HG02884 (cell line): ENCODE data around the gene ME3.

Experiments
- ATAC-seq: cut with Tn5 transposase; IDR thresholded peaks from one replicate; pipeline ENCODE4 v1.9.1; 2021; ENCODE audit warnings: mild to moderate bottlenecking, moderate library complexity; ENCODE audit not compliant: unreplicated experiment

ME3 gene

DNA sequence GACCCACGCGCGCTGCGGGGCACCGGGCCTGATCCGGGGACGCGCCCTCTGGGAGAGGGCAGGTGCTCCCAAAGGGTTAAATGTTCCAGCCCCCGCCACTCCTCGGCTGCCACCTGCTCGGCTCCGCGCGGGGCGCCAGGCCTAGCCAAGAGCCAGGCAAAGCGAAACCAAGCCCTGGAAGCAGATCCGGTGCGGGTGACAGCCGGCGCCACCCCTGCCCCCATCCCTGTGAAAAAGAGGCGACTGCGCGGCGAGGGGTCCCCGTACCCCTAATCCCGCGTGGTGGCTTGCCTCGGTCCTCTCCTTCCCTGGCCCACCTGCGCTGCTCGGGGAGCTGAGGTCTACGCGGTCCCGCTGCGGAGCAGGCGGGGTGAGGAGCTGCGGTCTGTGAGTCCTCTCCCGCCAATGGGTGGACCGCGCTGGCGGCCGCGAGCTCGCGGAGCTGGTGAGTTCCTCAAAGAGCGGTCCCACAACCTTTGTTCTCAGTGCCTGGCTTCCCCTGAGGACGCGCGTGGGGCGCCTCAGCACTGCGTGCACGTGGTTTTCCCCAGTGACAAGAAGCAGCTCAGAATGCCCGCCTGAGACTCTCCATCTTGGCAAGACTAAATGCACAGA is at the start of gene ME3:
Gene ME3 (minus strand): TSS at position 610 of the 615 bp plus-strand sequence.
- no peak for ATAC-seq

DNA sequence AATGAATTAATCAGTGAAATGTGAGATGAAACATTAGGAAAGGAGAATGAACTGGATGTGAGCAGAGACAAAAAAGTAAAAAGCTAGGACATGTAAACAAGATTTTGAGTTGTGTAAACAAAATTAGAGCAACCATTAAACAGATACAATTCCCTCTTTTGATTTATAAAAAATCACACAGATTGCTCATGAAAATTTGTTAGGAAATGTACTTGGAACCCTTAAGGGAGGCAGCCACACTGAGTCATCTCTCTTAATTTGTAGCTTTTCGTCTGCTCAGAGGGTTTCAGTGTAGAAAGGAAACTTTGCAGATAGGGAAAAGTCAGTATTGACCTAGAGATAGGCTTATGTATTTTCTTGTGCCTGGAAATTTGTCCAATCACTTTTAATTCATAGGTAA is 49.6 kb upstream of the ME3 start:
- no peak for ATAC-seq

- no peak for ATAC-seq
Measured at GRCh38 chr11:86720546-86720945, 48.1 kb upstream of the ME3 start.

DNA sequence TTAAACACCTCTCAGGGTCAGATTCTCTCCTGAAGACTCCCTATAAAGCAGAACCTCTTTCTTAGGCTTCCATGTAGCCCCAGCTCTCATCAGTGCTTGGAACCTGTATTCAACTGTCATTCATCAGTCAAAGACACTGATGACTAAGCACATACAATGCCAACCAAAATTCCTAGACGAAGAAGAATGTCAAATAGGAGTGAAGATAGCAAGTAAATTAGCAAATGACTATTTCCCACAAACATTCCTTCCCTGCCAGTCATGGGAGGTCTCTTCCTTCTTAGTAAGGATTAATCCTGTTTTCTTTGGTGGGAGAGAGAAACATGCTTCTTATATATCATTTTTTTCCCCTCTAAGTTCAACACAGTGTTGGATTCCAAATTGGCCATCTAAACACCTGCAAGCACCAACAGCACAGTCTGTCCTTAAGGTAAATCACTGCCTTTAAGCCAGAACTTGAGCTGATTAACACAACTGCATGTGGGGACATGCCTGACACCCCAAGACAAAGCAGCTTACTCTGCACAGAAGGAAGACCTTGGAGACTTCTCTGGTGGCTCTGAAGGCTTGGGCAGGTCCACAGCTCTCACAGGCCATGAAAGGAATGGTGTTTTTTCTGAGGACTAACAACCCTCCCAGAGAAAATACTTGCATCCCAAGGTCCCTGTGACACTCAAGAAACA is 47.5 kb upstream of the ME3 start:
- no peak for ATAC-seq

DNA sequence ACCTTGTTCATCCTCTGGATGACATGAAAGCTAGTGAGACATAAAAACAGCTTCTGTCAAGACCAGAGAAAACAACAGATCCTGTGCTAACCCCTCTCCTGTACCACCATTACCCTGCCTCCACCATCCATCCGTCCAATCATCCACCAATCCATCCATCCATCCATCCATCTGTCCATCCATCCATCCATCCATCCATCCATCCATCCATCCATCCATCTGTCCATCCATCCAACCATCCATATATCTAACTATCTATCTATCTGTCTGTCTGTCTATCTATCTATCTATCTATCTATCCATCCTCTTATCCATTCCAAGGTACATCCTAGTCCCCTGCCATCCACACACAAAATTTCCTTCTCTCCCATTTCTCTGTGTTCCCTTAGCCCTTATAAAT is 46.6 kb upstream of the ME3 start:
- no peak for ATAC-seq

DNA sequence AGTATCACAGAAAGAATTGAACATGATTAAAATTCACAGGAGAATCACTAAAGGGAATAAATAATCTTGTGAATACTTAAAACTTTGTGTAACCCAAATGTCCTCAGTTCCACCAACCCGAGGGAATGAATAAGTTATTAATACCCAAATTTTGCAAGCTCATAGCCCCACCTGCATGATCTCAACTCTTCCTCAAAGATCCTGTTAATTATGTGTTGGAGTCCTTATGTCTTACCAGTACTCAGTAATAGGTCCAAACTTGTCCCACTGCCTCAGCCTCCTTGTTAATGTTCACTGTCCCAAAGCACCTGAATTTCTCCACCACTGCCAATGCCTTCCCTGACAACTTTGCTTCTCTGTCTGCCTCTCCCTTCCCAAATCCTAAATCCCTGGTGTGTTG is 46.1 kb upstream of the ME3 start:
- ATAC-seq: no peak

DNA sequence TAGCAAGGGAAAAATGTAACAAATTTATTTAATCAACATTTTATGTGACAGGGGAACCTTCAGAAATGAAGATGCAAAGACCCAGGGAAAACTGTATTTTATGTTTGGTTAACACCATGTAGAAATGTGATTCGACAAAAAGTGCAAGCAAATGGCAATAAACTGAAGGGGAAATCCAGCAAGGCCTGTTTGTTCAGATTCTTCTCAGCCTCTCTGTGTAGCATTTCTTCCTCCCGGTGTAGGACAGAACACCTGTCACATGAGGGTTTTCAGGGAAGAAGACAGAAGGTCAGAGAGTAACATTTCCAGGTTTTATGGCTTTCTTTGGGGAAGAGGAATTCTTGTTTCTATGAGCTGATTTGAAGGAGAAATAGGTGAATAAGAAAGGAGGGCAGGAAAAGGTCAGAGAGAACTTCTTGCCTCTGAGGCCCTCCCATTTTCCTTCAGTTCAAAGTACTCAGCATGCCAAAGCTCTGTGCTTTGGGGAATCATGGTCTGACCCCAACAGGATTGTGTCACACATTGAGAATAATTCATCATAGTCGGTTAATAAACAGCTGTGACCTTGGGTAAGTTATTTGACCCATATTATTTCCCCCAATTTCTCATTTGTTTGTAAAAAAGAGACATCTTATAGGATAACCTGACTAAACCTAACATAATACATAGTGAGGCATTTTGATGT is 45.5 kb upstream of the ME3 start:
- ATAC-seq: no peak

- ATAC-seq: no peak
Measured at GRCh38 chr11:86715611-86716010, 43.2 kb upstream of the ME3 start.

DNA sequence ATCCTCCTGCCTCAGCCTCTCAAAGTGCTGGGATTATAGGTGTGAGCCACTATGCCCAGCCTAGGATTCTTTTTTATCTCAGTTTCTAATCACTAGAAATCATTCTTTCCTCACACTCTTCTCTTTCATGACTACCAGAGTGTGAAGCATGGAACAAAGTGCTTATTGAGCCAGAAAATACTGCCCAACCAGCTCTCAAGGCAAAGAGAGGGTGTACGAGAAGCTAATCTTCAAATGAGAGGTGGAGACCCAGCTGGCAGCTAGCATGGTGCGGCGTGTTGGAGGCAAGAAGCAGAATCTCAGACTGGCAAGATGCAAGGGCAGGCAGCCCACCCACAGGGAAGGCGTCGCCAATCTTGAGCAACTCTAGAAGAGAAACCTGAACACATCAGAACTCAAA is 41.1 kb upstream of the ME3 start:
- no peak for ATAC-seq

DNA sequence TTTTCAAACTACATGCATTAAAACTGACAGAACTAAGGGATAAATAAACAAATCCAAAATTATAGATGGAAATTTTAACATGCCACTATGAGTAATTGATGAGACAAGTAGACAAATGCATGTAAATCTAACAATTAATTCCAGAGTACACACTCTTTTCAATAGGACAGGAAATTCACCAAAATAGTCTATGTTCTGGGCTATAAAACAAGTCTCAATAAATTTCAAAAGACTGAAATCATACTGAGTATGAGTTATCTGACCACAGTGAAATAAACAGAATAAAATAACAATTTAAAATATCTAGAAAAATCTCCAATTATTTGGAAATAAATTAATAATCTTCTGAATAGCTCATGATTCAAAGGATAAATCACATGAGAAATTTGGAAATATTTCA is 38.5 kb upstream of the ME3 start:
- no peak for ATAC-seq

DNA sequence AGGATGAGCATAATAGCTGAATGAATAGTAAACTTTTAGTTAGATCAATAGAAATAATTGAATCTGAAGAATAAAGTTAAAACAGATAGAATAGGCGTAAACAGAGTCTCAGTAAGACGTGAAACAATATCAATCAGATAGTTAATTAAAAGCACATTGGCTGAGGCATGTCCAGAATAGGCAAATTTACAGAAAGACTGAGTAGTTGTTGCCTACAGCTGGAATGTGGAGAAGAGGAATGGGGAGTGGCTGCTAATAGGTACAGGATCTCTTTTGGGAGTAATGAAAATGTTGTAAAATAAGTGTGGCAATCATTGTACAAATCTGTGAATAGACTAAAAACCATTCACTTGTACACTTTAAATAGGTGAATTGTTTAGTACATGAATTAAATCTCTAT is 36.3 kb upstream of the ME3 start:
- ATAC-seq: no peak

DNA sequence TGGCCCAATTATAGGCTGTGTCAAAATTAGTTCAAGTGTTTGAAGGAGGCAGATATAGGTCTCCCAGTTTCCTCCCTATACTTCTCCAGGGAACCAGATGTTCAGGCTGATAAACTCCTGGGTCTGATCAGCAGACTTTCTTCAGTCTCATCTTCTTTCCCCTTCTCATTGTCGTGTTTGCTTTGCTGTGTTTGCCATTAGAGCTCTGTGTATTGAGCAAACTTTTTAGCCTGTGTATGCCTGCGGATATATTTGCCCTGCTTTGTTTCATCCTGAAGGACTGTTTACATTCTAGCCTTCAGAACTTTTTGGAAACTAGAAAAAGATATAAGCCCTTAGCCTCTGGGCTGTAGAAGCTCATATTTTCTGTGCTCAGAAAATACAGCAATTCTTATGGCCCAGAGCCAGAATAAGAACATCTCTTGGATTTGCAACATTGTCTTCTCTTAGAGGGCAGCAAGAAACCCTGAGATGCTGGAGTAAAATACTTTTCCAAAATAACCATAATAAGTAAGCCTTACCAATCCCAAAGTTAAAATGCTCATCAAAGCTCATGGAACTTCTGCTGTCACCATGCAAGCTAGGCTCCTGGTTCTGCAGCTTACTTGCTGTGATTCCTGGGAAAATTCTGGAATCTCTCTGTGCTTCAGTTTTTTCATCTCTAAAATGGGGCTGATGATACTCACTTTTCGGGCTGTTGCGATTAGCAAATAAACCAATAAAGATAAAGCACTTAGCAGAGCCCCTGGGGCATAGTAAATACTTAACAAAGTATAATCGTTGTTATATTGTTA is 34.1 kb upstream of the ME3 start:
- no peak for ATAC-seq

GRCh38 chr11:86704710-86705109 is 32.3 kb upstream of the ME3 start:
- no peak for ATAC-seq

DNA sequence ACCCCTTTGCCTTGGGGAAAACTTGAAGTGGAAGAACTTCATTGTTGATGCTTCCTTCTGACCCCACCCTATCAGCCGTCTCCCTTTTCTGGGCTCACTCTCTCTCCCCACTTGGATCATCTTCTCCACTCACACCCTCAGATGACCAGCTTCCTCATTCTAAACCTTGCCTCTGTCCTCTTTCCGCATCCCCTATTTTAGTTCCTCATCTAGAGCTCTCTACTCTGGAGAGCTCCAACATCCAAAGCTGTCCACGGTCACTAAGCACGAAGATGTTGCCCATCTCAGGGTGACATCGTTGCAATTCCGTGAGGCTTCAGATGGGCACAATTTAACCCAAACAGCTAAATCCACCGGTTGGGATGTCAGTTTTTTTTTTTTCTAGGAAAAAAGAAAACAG is 31.6 kb upstream of the ME3 start:
- no peak for ATAC-seq

DNA sequence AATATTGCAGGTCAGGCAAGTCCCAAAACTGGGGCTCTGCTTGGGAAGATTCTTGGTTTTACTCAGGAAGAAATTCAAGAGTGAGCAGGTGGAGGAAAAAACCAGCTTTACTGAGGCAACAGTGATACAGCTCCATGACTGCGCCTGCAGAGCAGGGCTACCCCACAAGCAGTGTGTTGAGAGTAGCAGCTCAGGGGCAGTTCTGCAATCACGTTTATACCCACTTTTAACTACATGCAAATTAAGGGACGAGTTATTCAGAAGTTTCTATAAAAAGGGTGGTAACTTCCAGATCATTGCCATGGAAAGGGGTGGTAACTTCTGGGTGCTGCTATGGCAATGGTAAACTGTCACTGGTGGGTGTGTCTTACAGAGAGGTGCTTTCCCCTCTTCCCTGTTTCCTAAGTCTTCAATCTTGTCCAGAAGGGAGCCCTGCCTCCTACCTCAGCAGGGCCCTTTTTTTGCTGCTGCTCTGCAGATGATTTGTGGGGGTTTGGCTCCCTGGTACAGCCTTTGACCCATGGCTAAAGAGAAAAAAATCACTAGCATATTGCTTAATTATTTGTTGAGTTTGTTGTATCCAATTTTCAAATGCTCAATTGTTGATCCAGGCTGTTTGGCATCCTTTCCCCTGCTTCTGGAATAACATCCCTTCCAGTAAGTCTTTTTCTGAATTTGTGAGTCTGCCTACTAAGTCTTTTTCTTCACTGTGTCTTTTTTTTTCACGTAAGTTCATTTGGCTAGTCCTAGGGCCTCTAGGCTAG is 30.0 kb upstream of the ME3 start:
- ATAC-seq: no peak

DNA sequence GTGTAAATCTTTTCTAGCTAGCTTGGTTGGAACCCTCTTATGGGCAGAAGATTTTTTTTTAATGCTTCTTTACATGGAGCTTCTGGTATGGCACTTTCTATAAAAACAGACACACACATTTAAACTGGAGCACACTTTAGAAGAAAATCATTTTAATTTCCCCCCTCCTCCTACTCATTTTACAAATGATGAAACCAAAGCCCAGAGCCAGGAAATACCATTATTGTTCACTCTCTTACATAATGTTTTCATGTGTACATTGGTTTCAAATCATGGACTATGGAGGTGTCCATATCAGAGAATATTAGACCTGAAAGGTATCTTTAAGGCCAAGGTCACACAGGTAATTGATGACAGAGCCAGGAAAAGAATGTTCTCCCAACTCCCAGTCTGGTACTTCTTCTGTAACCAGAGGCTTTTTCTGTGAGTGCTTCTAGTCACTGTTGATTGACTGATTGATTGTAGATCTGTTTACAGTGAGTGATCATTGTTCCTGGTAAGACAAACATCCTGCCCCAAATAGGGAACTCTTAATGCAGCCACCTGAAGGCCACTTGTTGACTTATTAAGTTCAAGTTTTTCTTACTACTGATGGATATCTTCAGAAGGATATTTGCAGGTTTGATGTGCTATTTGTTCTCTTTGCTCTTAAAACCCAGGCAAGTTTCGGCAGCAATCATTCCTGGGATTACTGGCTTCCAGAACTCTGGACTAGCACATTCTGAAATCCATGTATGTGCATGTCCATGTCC is 26.8 kb upstream of the ME3 start:
- ATAC-seq: no peak

DNA sequence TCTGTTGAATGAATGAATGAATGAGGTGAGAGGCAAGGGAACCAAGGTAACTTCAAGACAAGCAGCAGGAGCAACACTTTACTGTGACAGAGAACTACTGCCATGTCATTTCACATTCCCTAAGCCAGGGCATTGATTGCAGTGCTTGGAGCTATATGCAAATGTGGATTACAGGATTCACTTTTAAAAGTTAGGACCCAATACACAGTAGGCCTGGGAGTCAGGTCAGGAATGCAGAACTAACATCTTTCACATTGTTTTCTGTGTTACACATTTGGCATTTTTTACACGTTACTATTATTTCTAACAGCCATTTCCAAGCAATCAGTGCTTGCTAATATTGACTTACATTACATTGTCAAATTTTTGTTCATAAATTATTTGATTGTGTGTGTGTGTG is 26.2 kb upstream of the ME3 start:
- ATAC-seq: no peak

GRCh38 chr11:86696451-86696850 is 24.0 kb upstream of the ME3 start:
- no peak for ATAC-seq

DNA sequence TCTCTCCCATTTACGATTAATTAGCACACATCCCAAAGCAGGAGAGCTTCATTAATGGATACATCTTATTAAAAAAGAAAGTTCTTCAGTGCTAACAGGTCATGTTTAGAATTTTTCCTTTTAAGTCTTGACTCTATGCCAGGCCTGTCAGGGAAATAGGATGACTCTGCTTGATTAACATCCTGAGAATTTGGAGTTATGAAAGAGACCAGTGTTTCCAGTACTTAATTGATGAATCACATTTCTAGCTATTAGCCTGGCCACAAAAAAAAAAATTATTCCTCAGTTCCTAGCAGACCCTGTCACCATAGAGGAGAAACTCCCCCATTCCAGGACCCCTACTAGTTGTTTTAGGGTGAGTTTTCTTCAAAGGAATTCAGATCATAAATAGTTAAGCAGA is 23.6 kb upstream of the ME3 start:
- ATAC-seq: no peak

DNA sequence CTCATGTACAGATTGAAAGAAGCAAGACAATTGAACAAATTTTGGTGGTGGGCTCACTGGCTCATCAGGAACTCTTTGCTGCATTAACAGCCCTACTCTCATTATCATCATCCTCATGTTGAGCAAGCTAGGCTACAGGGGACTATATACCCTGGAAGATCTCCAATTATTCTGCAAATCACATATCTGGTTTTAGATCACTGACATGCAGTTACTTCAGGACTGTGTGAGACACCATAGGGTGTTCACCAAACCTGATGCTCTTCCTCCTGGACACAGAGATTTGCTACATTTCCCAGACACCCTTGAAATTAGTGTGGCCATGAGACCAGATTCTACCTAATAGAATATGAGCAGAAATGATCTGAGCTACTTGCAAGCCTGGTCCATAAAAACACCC is 23.0 kb upstream of the ME3 start:
- ATAC-seq: no peak
